ENCODE data around the gene GALM. TPM values are rescaled to one million over a fixed set of nuclear protein-coding genes. Genes with fewer than 3 reads are reported as not detected.

The GALM gene
- total RNA-seq, 1 experiment from 2014 or later, result 20.5 TPM

- no peak for DNase-seq (ENCODE audit: low read depth, low spot score)
- no peak for ATAC-seq
Measured at GRCh38 chr2:38775921-38776225, 110.0 kb downstream of the GALM start.

GRCh38 chr2:38776531-38776930 is 110.6 kb downstream of the GALM start:
- ATAC-seq (no peak), DNase-seq (ENCODE audit: low read depth, low spot score) (no peak)
- in situ Hi-C loops (cut with HindIII; ENCODE audit: low pct_unique_long_range_greater_than_20kb, low sequenced_read_pairs) (no loop called here), intact Hi-C loops (cut with micrococcal nuclease; ENCODE audit: unreplicated experiment) (no loop called here)
- no peaks in the 10 kb centered on the region for H3K27me3 ChIP-seq (ENCODE audit: control insufficient read depth, insufficient read depth, low read length)
- H3K27ac ChIP-seq (ENCODE audit: low read length), result no peak overlapping the region
- no peak overlapping the region for H3K4me3 ChIP-seq (ENCODE audit: low read depth in 2 of 2, low read length in 2 of 2)
- CTCF ChIA-PET, result no interaction called here
- H3K4me1 ChIP-seq (ENCODE audit: control insufficient read depth, insufficient read depth, low read length), result peaks cover 3% of the 10 kb centered on the region; the same call in 1 of the 2 replicates
- H3K36me3 ChIP-seq (ENCODE audit: control insufficient read depth, insufficient read depth, low read length), result no peaks in the 10 kb centered on the region; the same call in 1 of the 2 replicates
- no TSS peak for BruUV-seq (replicated peaks)
- TF ChIP-seq CTCF (IDR thresholded peaks at IDR 0.05), result no peak
- TF ChIP-seq REST (IDR thresholded peaks at IDR 0.05; ENCODE audit: insufficient read depth in 1 of 2, low read depth in 2 of 2, low read length in 1 of 2), result no peak
- no peak for TF ChIP-seq TCF7L2 (IDR thresholded peaks at IDR 0.05; ENCODE audit: low read depth, low read length)
- TF ChIP-seq SIN3A (IDR thresholded peaks at IDR 0.05; ENCODE audit: borderline replicate concordance, insufficient read depth, low read depth, low read length), result no peak
- TF ChIP-seq POLR2AphosphoS5 (IDR thresholded peaks at IDR 0.05; ENCODE audit: low read depth, low read length), result no peak
- H3K9me3 ChIP-seq (ENCODE audit: control insufficient read depth, insufficient read depth, low read depth, low read length), result no peaks in the 10 kb centered on the region
- POLR2A ChIA-PET, result interaction anchor here (0.7 to 2.1 kb wide), 2 partner anchors 25 to 137 kb away, joined by 3 to 7 read pairs; partner anchors contain the start of gene SRSF7

More at GRCh38 chr2:38775921-38776225, 110.0 kb downstream of the GALM start:
- Histone ChIP-seq H3K36me3 (ENCODE audit: control insufficient read depth, insufficient read depth, low read length) (no peaks in the 10 kb centered on the region; the same call in 1 of the 2 replicates), H3K9me3 (ENCODE audit: control insufficient read depth, insufficient read depth, low read depth, low read length) (no peaks in the 10 kb centered on the region), H3K27me3 (ENCODE audit: control insufficient read depth, insufficient read depth, low read length) (no peaks in the 10 kb centered on the region), H3K4me1 (ENCODE audit: control insufficient read depth, insufficient read depth, low read length) (peaks cover 3% of the 10 kb centered on the region; the same call in 1 of the 2 replicates), H3K4me3 (ENCODE audit: low read depth in 2 of 2, low read length in 2 of 2) (no peak overlapping the region), H3K27ac (ENCODE audit: low read length) (no peak overlapping the region)
- POLR2A ChIA-PET, result interaction anchor here (0.7 to 2.1 kb wide), 2 partner anchors 24 to 138 kb away, joined by 3 to 7 read pairs; partner anchors contain the start of gene SRSF7
- in situ Hi-C loops (cut with HindIII; ENCODE audit: low pct_unique_long_range_greater_than_20kb, low sequenced_read_pairs), result no loop called here
- CTCF ChIA-PET, result no interaction called here
- BruUV-seq (replicated peaks), result no TSS peak
- intact Hi-C loops (cut with micrococcal nuclease; ENCODE audit: unreplicated experiment), result no loop called here
- TF ChIP-seq POLR2AphosphoS5 (IDR thresholded peaks at IDR 0.05; ENCODE audit: low read depth, low read length), result no peak
- TF ChIP-seq REST (IDR thresholded peaks at IDR 0.05; ENCODE audit: insufficient read depth in 1 of 2, low read depth in 2 of 2, low read length in 1 of 2), result no peak
- TF ChIP-seq SIN3A (IDR thresholded peaks at IDR 0.05; ENCODE audit: borderline replicate concordance, insufficient read depth, low read depth, low read length), result no peak
- no peak for TF ChIP-seq TCF7L2 (IDR thresholded peaks at IDR 0.05; ENCODE audit: low read depth, low read length)
- TF ChIP-seq CTCF (IDR thresholded peaks at IDR 0.05), result no peak
